H9 (cell line): Measurements from ENCODE around the gene CCDC85A. TPM values are rescaled to one million over a fixed set of nuclear protein-coding genes. Genes with fewer than 3 reads are reported as not detected.

Experiments
- DNase-seq: peaks from one replicate; pipeline ENCODE4 v3.0.0-alpha.2; 2017
- H2AFZ ChIP-seq: one replicate; pipeline ENCODE4 v1.6.1; 2013; ENCODE audit warnings: mild to moderate bottlenecking, low read length, control low read depth, moderate library complexity
- H2AK5ac ChIP-seq: 2 replicates; pipeline ENCODE4 v1.6.1; 2013; ENCODE audit warnings: low read length, control low read depth, mixed read lengths; ENCODE audit not compliant: insufficient read length
- H2BK120ac ChIP-seq: one replicate; pipeline ENCODE4 v1.6.1; 2013; ENCODE audit warnings: low read depth, mild to moderate bottlenecking, low read length, control low read depth, inconsistent platforms; ENCODE audit not compliant: poor library complexity, severe bottlenecking
- H2BK12ac ChIP-seq: 2 replicates; pipeline ENCODE4 v1.6.1; 2013; ENCODE audit warnings: low read length, control low read depth, mixed read lengths, low read depth; ENCODE audit not compliant: insufficient read length
- H2BK15ac ChIP-seq: 2 replicates; pipeline ENCODE4 v1.6.1; 2013; ENCODE audit warnings: low read depth, low read length, control low read depth
- H2BK20ac ChIP-seq: one replicate; pipeline ENCODE4 v1.6.1; 2013; ENCODE audit warnings: low read depth, mild to moderate bottlenecking, low read length, control low read depth, inconsistent platforms; ENCODE audit not compliant: poor library complexity, severe bottlenecking
- H2BK5ac ChIP-seq: 2 replicates; pipeline ENCODE4 v1.6.1; 2013; ENCODE audit warnings: low read length, control low read depth, mixed read lengths; ENCODE audit not compliant: insufficient read length
- H3K14ac ChIP-seq: 2 replicates; pipeline ENCODE4 v1.6.1; 2013; ENCODE audit warnings: low read length, control low read depth; ENCODE audit not compliant: insufficient read depth
- H3K18ac ChIP-seq: 2 replicates; pipeline ENCODE4 v1.6.1; 2013; ENCODE audit warnings: low read depth, mild to moderate bottlenecking, mixed read lengths, low read length, control low read depth; ENCODE audit not compliant: insufficient read length
- H3K23ac ChIP-seq: 2 replicates; pipeline ENCODE4 v1.6.1; 2013; ENCODE audit warnings: low read length, control low read depth, mixed read lengths, low read depth; ENCODE audit not compliant: insufficient read length
- H3K23me2 ChIP-seq: 2 replicates; pipeline ENCODE4 v1.6.1; 2013; ENCODE audit warnings: low read depth, mild to moderate bottlenecking, mixed read lengths, low read length, control low read depth; ENCODE audit not compliant: insufficient read length, poor library complexity, severe bottlenecking
- H3K27ac ChIP-seq: 2 replicates; pipeline ENCODE4 v1.5.1; 2013; ENCODE audit warnings: low read length, control low read depth, mixed read lengths, low read depth; ENCODE audit not compliant: insufficient read length
- H3K27me3 ChIP-seq: 2 replicates; pipeline ENCODE4 v1.6.1; 2013; ENCODE audit warnings: low read length, control low read depth, inconsistent platforms; ENCODE audit not compliant: insufficient read depth
- H3K4ac ChIP-seq: 2 replicates; pipeline ENCODE4 v1.6.1; 2013; ENCODE audit warnings: low read depth, mild to moderate bottlenecking, control low read depth, inconsistent platforms, low read length, moderate library complexity
- H3K4me1 ChIP-seq: 2 replicates; pipeline ENCODE4 v1.6.1; 2013; ENCODE audit warnings: low read length, control low read depth, inconsistent platforms; ENCODE audit not compliant: insufficient read depth
- H3K4me2 ChIP-seq: 2 replicates; pipeline ENCODE4 v1.6.1; 2013; ENCODE audit warnings: low read length, control low read depth, mixed read lengths; ENCODE audit not compliant: insufficient read length, insufficient read depth
- H3K56ac ChIP-seq: 2 replicates; pipeline ENCODE4 v1.6.1; 2013; ENCODE audit warnings: low read depth, mild to moderate bottlenecking, mixed read lengths, low read length, control low read depth; ENCODE audit not compliant: insufficient read length
- H3K79me1 ChIP-seq: 2 replicates; pipeline ENCODE4 v1.6.1; 2013; ENCODE audit warnings: low read depth, mild to moderate bottlenecking, moderate library complexity, low read length, control low read depth, inconsistent platforms; ENCODE audit not compliant: insufficient read depth, poor library complexity, severe bottlenecking
- H3K79me2 ChIP-seq: 2 replicates; pipeline ENCODE4 v1.6.1; 2013; ENCODE audit warnings: low read length, control low read depth, inconsistent platforms; ENCODE audit not compliant: insufficient read depth
- H3K9ac ChIP-seq: 2 replicates; pipeline ENCODE4 v1.6.1; 2013; ENCODE audit warnings: low read length, control low read depth, mixed read lengths; ENCODE audit not compliant: insufficient read length; ENCODE audit errors: extremely low read depth
- H3K9me3 ChIP-seq: one replicate; pipeline ENCODE4 v1.6.1; 2013; ENCODE audit warnings: low read depth, low read length, inconsistent platforms; ENCODE audit not compliant: control insufficient read depth
- H3T11ph ChIP-seq: one replicate; pipeline ENCODE4 v1.6.1; 2013; ENCODE audit warnings: mild to moderate bottlenecking, low read length, control low read depth, inconsistent platforms
- H4K20me1 ChIP-seq: one replicate; pipeline ENCODE4 v1.6.1; 2013; ENCODE audit not compliant: control insufficient read depth, insufficient read length, insufficient read depth
- H4K5ac ChIP-seq: 2 replicates; pipeline ENCODE4 v1.6.1; 2013; ENCODE audit warnings: low read depth, mild to moderate bottlenecking, mixed read lengths, low read length, control low read depth; ENCODE audit not compliant: insufficient read length
- H4K8ac ChIP-seq: replicated peaks from 2 replicates; pipeline ENCODE4 v1.6.1; 2013; ENCODE audit warnings: low read length, control low read depth, mixed read lengths, low read depth; ENCODE audit not compliant: insufficient read length
- H4K91ac ChIP-seq: 2 replicates; pipeline ENCODE4 v1.6.1; 2013; ENCODE audit warnings: low read depth, mild to moderate bottlenecking, moderate library complexity, mixed read lengths, low read length, control low read depth; ENCODE audit not compliant: insufficient read length
- H3K27ac Mint-ChIP-seq, 3 experiments: 2 replicates in 2 of 3; 3 replicates in 1 of 3; pipeline ENCODE4 v1.8.0; 2020 to 2021; ENCODE audit warnings: mixed read lengths in 3 of 3, mild to moderate bottlenecking in 1 of 3, moderate library complexity in 1 of 3
- H3K27me3 Mint-ChIP-seq: 2 replicates; pipeline ENCODE4 v1.8.0; 2021; ENCODE audit warnings: low read depth, mild to moderate bottlenecking, moderate library complexity, mixed read lengths
- H3K36me3 Mint-ChIP-seq, 3 experiments: 2 replicates in 2 of 3; 3 replicates in 1 of 3; pipeline ENCODE4 v1.8.0; 2020 to 2021; ENCODE audit warnings: low read depth in 3 of 3, mixed read lengths in 3 of 3; ENCODE audit not compliant: insufficient read depth in 1 of 3
- H3K4me1 Mint-ChIP-seq, 2 experiments: 2 replicates each; pipeline ENCODE4 v1.8.0; 2020; ENCODE audit warnings: mixed read lengths in 2 of 2
- H3K4me3 Mint-ChIP-seq, 2 experiments: 2 replicates in 1 of 2; 3 replicates in 1 of 2; pipeline ENCODE4 v1.8.0; 2020 to 2021; ENCODE audit warnings: mild to moderate bottlenecking in 2 of 2, mixed read lengths in 2 of 2, moderate library complexity in 1 of 2
- H3K9me3 Mint-ChIP-seq, 2 experiments: 2 replicates in 1 of 2; 3 replicates in 1 of 2; pipeline ENCODE4 v1.8.0; 2020; ENCODE audit warnings: mild to moderate bottlenecking in 2 of 2, mixed read lengths in 2 of 2, moderate library complexity in 1 of 2
- WGBS: extraction: QIAGEN DNeasy Blood & Tissue Kit; methylation state at CpG from one replicate; pipeline ENCODE4 v1.1.7; 2013; ENCODE audit warnings: missing lambda C conversion rate, low lambda C conversion rate, mixed read lengths; ENCODE audit not compliant: insufficient read length; ENCODE audit errors: extremely low coverage; 5-methylcytosine and 5-hydroxymethylcytosine counted together
- total RNA-seq: library from RNA; stranded (reverse); gene quantifications from 2 replicates; pipeline ENCODE4 v1.2.1, GENCODE V29; 2021
- TF ChIP-seq, protein P1 (sequence below): fragments of 200-600 bp; sonication (generic); conservative IDR thresholded peaks from 3 replicates; pipeline ENCODE4 v1.8.0; 2021; ENCODE audit warnings: antibody characterized with exemption, mild to moderate bottlenecking

Gene CCDC85A
- total RNA-seq, 1 experiment from 2014 or later: 0.17 TPM

- no peak overlapping the region for H2BK120ac ChIP-seq
- no peak overlapping the region for H3K4ac ChIP-seq
- Mint-ChIP-seq H3K27ac (no peak overlapping the region), H3K4me1 (peaks cover 4% of the 10 kb centered on the region in 2 experiments; a peak in 3 of 4 replicates), H3K27me3 (no peaks in the 10 kb centered on the region), H3K4me3 (no peak overlapping the region), H3K36me3 (no peaks in the 10 kb centered on the region), H3K9me3 (no peaks in the 10 kb centered on the region)
- no peak overlapping the region for H3K23ac ChIP-seq
- H3K79me1 ChIP-seq: no peaks in the 10 kb centered on the region
- H3K27ac ChIP-seq: no peak overlapping the region
- no peaks in the 10 kb centered on the region for H3K23me2 ChIP-seq
- no peak overlapping the region for H3K14ac ChIP-seq
- no peak overlapping the region for H3K18ac ChIP-seq
- no peak overlapping the region for H2BK12ac ChIP-seq
- H3K9me3 ChIP-seq: no peaks in the 10 kb centered on the region
- H2BK15ac ChIP-seq: no peak overlapping the region
- no peak for DNase-seq
- no peak overlapping the region for H3T11ph ChIP-seq
- TF ChIP-seq, protein P1, sequence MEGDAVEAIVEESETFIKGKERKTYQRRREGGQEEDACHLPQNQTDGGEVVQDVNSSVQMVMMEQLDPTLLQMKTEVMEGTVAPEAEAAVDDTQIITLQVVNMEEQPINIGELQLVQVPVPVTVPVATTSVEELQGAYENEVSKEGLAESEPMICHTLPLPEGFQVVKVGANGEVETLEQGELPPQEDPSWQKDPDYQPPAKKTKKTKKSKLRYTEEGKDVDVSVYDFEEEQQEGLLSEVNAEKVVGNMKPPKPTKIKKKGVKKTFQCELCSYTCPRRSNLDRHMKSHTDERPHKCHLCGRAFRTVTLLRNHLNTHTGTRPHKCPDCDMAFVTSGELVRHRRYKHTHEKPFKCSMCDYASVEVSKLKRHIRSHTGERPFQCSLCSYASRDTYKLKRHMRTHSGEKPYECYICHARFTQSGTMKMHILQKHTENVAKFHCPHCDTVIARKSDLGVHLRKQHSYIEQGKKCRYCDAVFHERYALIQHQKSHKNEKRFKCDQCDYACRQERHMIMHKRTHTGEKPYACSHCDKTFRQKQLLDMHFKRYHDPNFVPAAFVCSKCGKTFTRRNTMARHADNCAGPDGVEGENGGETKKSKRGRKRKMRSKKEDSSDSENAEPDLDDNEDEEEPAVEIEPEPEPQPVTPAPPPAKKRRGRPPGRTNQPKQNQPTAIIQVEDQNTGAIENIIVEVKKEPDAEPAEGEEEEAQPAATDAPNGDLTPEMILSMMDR: no peak
- H2AFZ ChIP-seq: no peak overlapping the region
- no peak overlapping the region for H4K5ac ChIP-seq
- H3K9ac ChIP-seq: no peak overlapping the region
- no peaks in the 10 kb centered on the region for H3K79me2 ChIP-seq
- H4K8ac ChIP-seq: no peak overlapping the region
- no peak overlapping the region for H2BK20ac ChIP-seq
- H2BK5ac ChIP-seq: no peak overlapping the region
- H3K56ac ChIP-seq: no peak overlapping the region
- no peak overlapping the region for H2AK5ac ChIP-seq
- H4K20me1 ChIP-seq: no peaks in the 10 kb centered on the region
- no peaks in the 10 kb centered on the region for H3K27me3 ChIP-seq
- no peak overlapping the region for H3K4me2 ChIP-seq
- no CpG with 5 or more reads among the region's 2 CpGs for WGBS
- H4K91ac ChIP-seq: no peak overlapping the region
- H3K4me1 ChIP-seq: peaks cover 2% of the 10 kb centered on the region; the same call in 1 of the 2 replicates
Observed at GRCh38 chr2:56314796-56315195, 131.0 kb downstream of the CCDC85A start.
